Fibroblast of villous mesenchyme (primary cell): ENCODE measurements around the gene DEAF1. TPM values are rescaled to one million over a fixed set of nuclear protein-coding genes. Genes with fewer than 3 reads are reported as not detected.

ENCODE experiments used
- DNase-seq: peaks from one replicate; pipeline ENCODE4 v3.0.0-alpha.2; 2010; ENCODE audit warnings: low read depth
- H3K4me3 ChIP-seq: 2 replicates; pipeline ENCODE4 v1.5.1; 2011; ENCODE audit warnings: low read depth, mild to moderate bottlenecking, low read length
- CTCF ChIP-seq: IDR thresholded peaks from 2 replicates; pipeline ENCODE4 v1.5.1; 2012; ENCODE audit warnings: low read depth, mild to moderate bottlenecking, low read length; ENCODE audit not compliant: insufficient read depth
- total RNA-seq: library from RNA; depleted of rRNA; stranded (reverse); fragments of >200 nt; gene quantifications from 2 replicates; pipeline ENCODE4 v1.2.3, GENCODE V29; 2012

Gene DEAF1
- total RNA-seq, 1 donor, result 33.7 TPM

GRCh38 chr11:728901-729491 is 34.0 kb upstream of the DEAF1 start:
- H3K4me3 ChIP-seq, result no peak overlapping the region
- no peak for TF ChIP-seq CTCF
- no peak for DNase-seq

GRCh38 chr11:727859-728748 is 33.1 kb upstream of the DEAF1 start:
- H3K4me3 ChIP-seq, result no peak overlapping the region
- peak; percentile 89 for DNase-seq
- TF ChIP-seq CTCF, result peak; percentile 99

GRCh38 chr11:727281-727701 is 32.3 kb upstream of the DEAF1 start:
- no peak overlapping the region for H3K4me3 ChIP-seq
- TF ChIP-seq CTCF, result no peak
- DNase-seq, result no peak

- H3K4me3 ChIP-seq, result no peak overlapping the region
- peak; percentile 20 for DNase-seq
- no peak for TF ChIP-seq CTCF
These were observed 31.5 kb upstream of the DEAF1 start for GRCh38 chr11:726278-727220.

- H3K4me3 ChIP-seq, result no peak overlapping the region
- DNase-seq, result no peak
- TF ChIP-seq CTCF, result no peak
These were observed 30.7 kb upstream of the DEAF1 start for GRCh38 chr11:725624-726202.

GRCh38 chr11:724778-725386 is 29.9 kb upstream of the DEAF1 start:
- DNase-seq, result no peak
- no peak overlapping the region for H3K4me3 ChIP-seq
- TF ChIP-seq CTCF, result no peak
